A549 treated with CpdA at 1 μM for 4 hours (cell line): ENCODE results near the gene BTBD19. TPM values are rescaled to one million over a fixed set of nuclear protein-coding genes. Genes with fewer than 3 reads are reported as not detected.

Experiments
- total RNA-seq: library from RNA; stranded (reverse); fragments of 200-300 nt; extraction: Qiagen RNA extraction; gene quantifications from 5 replicates; pipeline ENCODE4 v1.2.3, GENCODE V29; 2022; ENCODE audit warnings: low read depth

BTBD19 gene
- total RNA-seq: 2.4 to 3.8 TPM (median 2.6 TPM) in 5 replicates

GRCh38 chr1:44808063-44808937, at the start of gene BTBD19:
BTBD19 (plus strand) TSS chr1:44808523; CDS start chr1:44808821, 298 bp downstream.

GRCh38 chr1:44775078-44775929, 33.0 kb upstream of the BTBD19 start, which contains the start of gene RPS8:
RPS8 (plus strand) TSS chr1:44775540; CDS start chr1:44775597, 57 bp downstream.

GRCh38 chr1:44788120-44788860, 20.0 kb upstream of the BTBD19 start, which contains the start of gene BEST4:
BEST4 (minus strand) TSS chr1:44788170; CDS start chr1:44787705, 465 bp downstream.

GRCh38 chr1:44799770-44800584, 8.3 kb upstream of the BTBD19 start, which contains the start of gene PLK3:
PLK3 (plus strand) TSS chr1:44800377; CDS start chr1:44800464, 87 bp downstream.

GRCh38 chr1:44806704-44807363, 1.5 kb upstream of the BTBD19 start, which contains the start of gene DYNLT4:
DYNLT4 (minus strand) TSS chr1:44807351; CDS start chr1:44806668, 683 bp downstream.

GRCh38 chr1:44842862-44843655, 34.7 kb downstream of the BTBD19 start, which contains the start of gene PTCH2:
PTCH2 (minus strand) TSS chr1:44843253; CDS start chr1:44842932, 321 bp downstream.

Other genes with a start within 250 kb of the BTBD19 start
- 7.1 to 9.2 TPM (median 8.4 TPM) in 5 replicates for gene TMEM53, start 134.0 kb upstream of the BTBD19 start, total RNA-seq
- gene ARMH1, start 133.8 kb upstream of the BTBD19 start, total RNA-seq: 0.48 to 1.1 TPM (median 0.66 TPM) in 5 replicates
- gene RNU5D-1, start 77.4 kb upstream of the BTBD19 start, total RNA-seq: not detected in 5 replicates
- gene KIF2C, start 68.7 kb upstream of the BTBD19 start, total RNA-seq: 37.1 to 47.6 TPM (median 39.4 TPM) in 5 replicates
- 1,576 to 1,761 TPM (median 1,722 TPM) in 5 replicates for gene RPS8, start 33.0 kb upstream of the BTBD19 start, total RNA-seq
- gene BEST4, start 20.4 kb upstream of the BTBD19 start, total RNA-seq: 0.29 to 0.44 TPM (median 0.30 TPM) in 5 replicates
- 13.8 to 17.7 TPM (median 15.6 TPM) in 5 replicates for gene PLK3, start 8.1 kb upstream of the BTBD19 start, total RNA-seq
- 0.29 to 0.70 TPM (median 0.57 TPM) in 5 replicates for gene DYNLT4, start 1.2 kb upstream of the BTBD19 start, total RNA-seq
- 0.17 to 0.31 TPM (median 0.21 TPM) in 5 replicates for gene PTCH2, start 34.7 kb downstream of the BTBD19 start, total RNA-seq
- gene EIF2B3, start 178.1 kb downstream of the BTBD19 start, total RNA-seq: 18.6 to 22.2 TPM (median 20.0 TPM) in 5 replicates
- 14.1 to 19.8 TPM (median 18.0 TPM) in 5 replicates for gene HECTD3, start 202.8 kb downstream of the BTBD19 start, total RNA-seq
- gene UROD, start 203.7 kb downstream of the BTBD19 start, total RNA-seq: 42.7 to 48.2 TPM (median 44.7 TPM) in 5 replicates